Measurements from ENCODE around the gene CABLES1.

DNA sequence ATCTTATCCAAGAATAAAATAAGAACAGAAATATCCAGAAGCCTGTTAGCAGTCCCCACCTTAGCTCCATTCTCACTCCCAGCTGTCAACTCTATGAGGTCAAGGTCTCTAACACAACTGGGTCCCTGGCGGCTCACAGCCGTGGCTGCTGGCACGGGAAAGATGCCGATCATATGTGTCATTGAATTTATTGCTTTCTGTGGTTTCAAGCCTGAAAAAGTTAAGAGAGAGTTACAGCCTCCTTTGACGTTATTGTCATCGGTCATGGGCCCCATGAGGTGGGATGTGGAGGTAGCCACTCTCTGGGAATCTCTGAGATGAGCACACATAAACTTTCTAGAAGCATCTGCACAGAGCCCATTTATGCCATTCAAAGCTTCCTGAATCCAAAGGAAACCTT is 28.7 kb upstream of the CABLES1 start:
- no peak for TF ChIP-seq POLR2AphosphoS5 (IDR thresholded peaks at IDR 0.05; ENCODE audit: borderline replicate concordance, low read depth, low read length)
- no peak for TF ChIP-seq FOXP2 (optimal IDR thresholded peaks at IDR 0.05; ENCODE audit: control extremely low read depth, extremely low read length, insufficient read depth)

Data from SK-N-MC (cell line).